Left hindlimb (tissue), 1 donor: ENCODE data around the gene PAFAH1B1.
"Not testable (repeated sequence)": the region's sequence is repeated elsewhere in the genome, so short reads cannot be mapped to it uniquely, and the experiment has no call there.

Experiments used
- DNase-seq: peaks from one replicate; pipeline ENCODE4 v3.0.0-alpha.2; 2018

PAFAH1B1 gene

GRCh38 chr17:2636169-2636930, 42.9 kb downstream of the PAFAH1B1 start:
- DNase-seq = no peak

- DNase-seq = no peak
Observed at GRCh38 chr17:2637422-2637821, 44.0 kb downstream of the PAFAH1B1 start.

- no peak for DNase-seq
Observed at GRCh38 chr17:2644971-2645370, 51.5 kb downstream of the PAFAH1B1 start.

- DNase-seq = no peak
Observed at GRCh38 chr17:2647957-2648356, 54.5 kb downstream of the PAFAH1B1 start.

- no peak for DNase-seq
Observed at GRCh38 chr17:2649191-2649590, 55.7 kb downstream of the PAFAH1B1 start.

GRCh38 chr17:2652911-2653310, 59.5 kb downstream of the PAFAH1B1 start:
- DNase-seq = not testable (repeated sequence)

GRCh38 chr17:2655546-2655945, 62.1 kb downstream of the PAFAH1B1 start:
- DNase-seq = no peak

GRCh38 chr17:2656283-2656682, 62.8 kb downstream of the PAFAH1B1 start:
- DNase-seq = no peak

GRCh38 chr17:2659337-2659736, 65.9 kb downstream of the PAFAH1B1 start:
- DNase-seq = not testable (repeated sequence)

- DNase-seq = not testable (repeated sequence)
Observed at GRCh38 chr17:2660410-2660809, 67.0 kb downstream of the PAFAH1B1 start.

GRCh38 chr17:2672026-2672425, 78.6 kb downstream of the PAFAH1B1 start:
- no peak for DNase-seq

- DNase-seq = not testable (repeated sequence)
Observed at GRCh38 chr17:2679247-2679646, 85.8 kb downstream of the PAFAH1B1 start.

GRCh38 chr17:2680961-2681360, 87.5 kb downstream of the PAFAH1B1 start:
- no peak for DNase-seq

GRCh38 chr17:2681650-2682049, 88.2 kb downstream of the PAFAH1B1 start:
- DNase-seq = no peak

- DNase-seq = no peak
Observed at GRCh38 chr17:2682176-2682938, 88.9 kb downstream of the PAFAH1B1 start.

- DNase-seq = no peak
Observed at GRCh38 chr17:2683912-2684311, 90.5 kb downstream of the PAFAH1B1 start.

GRCh38 chr17:2684549-2684948, 91.1 kb downstream of the PAFAH1B1 start:
- no peak for DNase-seq

- no peak for DNase-seq
Observed at GRCh38 chr17:2685696-2686095, 92.2 kb downstream of the PAFAH1B1 start.

GRCh38 chr17:2687074-2687418, 93.6 kb downstream of the PAFAH1B1 start:
- no peak for DNase-seq

- no peak for DNase-seq
Observed at GRCh38 chr17:2688351-2689342, 95.2 kb downstream of the PAFAH1B1 start.

- no peak for DNase-seq
Observed at GRCh38 chr17:2689411-2690164, 96.1 kb downstream of the PAFAH1B1 start.
